GM21717 (cell line): ENCODE data around the gene ZNF365.
"Not testable (repeated sequence)": the region's sequence is repeated elsewhere in the genome, so short reads cannot be mapped to it uniquely, and the experiment has no call there.

ENCODE experiments used
- ATAC-seq: cut with Tn5 transposase; IDR thresholded peaks from one replicate; pipeline ENCODE4 v1.9.1; 2021; ENCODE audit warnings: mild to moderate bottlenecking, moderate library complexity; ENCODE audit not compliant: unreplicated experiment

Gene ZNF365, protein sequence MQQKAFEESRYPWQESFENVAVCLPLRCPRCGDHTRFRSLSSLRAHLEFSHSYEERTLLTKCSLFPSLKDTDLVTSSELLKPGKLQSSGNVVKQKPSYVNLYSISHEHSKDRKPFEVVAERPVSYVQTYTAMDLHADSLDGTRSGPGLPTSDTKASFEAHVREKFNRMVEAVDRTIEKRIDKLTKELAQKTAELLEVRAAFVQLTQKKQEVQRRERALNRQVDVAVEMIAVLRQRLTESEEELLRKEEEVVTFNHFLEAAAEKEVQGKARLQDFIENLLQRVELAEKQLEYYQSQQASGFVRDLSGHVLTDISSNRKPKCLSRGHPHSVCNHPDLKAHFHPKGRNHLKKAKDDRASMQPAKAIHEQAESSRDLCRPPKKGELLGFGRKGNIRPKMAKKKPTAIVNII

DNA sequence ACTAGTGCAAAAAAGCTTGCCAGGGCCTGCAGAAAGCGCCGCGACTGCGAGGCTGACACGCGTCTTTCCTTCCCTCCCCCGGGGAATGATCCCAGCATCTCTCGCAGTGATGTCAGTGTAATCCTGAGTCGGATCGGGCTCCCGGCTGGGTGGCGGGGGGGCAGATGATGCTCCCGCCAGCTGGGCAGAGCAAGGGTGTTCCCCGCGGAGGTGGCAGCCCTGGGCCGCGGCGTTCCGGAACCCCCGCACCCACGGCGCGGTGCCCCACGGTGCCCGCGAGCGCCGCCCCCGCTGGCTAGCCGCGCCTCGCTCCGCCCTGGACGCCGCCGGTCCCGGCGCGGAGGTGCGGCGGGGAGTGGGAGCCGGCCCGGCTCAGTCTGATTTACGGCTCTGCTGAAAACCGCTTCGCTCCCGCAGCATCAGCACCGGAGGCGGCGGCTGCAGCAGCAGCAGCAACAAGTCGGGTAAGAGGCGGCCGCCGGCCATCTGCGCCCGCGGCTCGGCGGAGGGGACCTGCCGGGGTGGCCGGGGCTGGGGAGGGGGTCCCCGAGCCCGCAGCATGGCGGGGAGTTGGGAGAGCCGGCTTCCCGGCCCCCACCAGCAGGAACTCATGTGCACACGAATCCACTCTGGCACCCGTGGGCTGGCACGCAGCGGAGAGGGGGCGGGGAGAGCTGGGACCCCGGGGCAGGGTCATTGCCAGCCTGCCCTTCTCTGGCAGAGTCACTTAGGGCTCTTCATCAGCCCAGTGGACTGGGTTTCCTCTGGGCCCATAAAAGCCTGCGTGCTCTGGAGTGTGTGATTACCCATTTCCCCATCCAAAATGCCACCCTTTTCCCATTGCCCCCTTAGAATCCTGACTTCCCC is at the start of gene ZNF365:
Gene ZNF365, plus strand, starts transcription at position 375 of the 867 bp plus-strand sequence. CDS start 1,825 bp downstream, outside the sequence.
- no peak for ATAC-seq

DNA sequence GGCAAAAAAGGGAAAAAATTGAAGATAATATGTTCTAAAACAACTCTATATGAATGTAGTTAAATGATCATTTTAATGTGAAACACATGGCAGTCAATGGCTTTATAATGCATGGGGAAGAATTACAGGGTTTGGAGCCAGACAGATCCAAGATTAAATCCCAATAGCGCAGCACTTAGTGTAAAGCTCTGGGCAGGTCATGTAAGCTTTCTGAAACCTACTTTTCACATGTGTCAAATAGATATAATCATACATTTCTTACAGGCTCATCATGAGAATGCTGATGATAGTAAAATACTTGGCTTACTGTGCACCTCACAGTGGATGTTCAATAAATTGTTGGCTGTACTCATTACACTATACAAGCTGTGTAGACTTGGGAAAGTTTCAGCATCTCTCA is 48.0 kb upstream of the ZNF365 start:
- ATAC-seq = no peak

DNA sequence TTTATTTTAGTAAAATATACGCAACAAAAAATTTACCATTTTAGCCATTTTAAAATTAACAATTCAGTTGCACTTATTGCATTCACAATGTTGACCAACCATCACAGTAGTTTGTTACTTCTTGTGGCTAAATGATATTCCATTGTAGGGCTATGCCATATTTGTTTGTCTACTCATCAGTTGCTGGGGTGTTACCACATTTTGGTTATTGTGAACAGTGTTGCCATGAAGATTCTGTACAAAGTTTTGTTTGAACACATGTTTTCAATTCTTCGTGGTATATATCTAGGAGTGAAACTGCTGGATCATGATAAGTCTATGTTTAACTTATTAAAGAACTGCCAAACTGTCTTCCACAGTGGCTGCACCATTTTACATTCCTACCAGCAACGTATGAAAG is 46.3 kb upstream of the ZNF365 start:
- no peak for ATAC-seq

DNA sequence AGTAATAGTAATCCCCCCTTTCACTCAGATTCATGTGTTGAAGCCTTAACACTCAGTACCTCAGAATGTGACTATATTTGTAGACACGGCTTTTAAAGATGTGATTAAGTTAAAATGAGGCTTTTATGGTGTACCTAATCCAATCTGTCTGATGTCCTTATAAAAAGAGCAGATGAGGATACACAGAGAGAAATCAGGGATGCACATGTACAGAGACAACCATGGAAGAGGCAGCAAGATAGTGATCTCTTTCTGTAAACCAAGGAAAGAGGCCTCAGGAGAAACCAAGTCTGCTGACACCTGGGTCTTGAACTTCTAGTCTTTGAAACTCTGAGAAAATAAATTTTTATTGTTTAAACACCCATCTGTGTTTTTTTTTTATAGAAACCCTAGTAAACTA is 44.0 kb upstream of the ZNF365 start:
- no peak for ATAC-seq

DNA sequence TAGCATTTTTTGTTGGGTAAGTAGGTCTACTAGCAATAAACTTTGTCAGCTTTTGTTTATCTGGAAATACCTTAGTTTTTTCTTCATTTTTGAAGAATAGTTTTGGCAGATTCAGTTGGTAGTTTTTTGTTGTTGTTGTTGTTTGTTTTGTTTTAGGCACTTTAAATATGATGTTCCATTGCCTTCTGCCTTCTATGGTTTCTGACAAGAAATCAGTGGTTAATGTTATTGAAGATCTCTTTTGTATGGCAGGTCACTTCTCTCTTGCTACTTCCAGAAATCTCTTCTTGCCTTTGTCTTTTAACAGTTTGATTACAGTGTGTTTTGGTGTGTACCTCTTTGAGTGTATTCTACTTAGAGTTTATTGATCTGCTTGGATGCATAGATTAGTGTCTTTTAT is 41.8 kb upstream of the ZNF365 start:
- no peak for ATAC-seq

DNA sequence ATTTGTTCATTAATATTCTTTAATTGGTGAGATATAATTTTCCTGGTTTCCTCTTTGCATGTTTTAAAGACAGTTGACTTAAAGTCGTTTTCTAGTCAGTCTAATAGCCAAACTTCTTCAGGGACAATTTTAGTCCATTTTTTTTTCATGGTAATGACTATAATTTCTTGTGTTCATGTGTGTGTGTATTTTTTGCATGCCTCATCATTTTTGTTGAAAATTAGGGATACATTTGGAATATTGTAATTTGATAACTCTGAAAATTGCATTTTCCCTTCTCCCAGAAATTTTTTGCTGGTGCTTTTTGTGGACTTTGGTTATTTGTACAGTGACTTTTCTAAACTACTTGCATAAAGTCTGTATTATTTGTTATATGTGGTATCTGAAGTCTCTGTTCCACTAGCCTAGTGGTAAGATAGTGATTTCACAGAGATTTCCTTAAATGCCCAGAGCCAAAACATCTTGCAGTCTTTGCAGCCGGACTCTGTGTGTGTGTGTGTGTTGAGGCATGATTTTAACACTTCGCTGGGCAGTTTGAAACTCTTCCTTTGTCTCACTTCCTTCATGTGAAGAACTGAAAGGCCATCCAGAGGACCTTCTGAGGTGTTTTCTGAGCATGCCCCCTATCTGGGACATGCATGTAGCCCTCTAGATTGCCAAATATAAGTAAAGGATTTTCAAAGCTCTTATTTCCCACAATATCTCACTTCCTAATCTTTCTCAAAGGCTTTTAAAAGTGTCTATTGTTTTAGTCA is 40.9 kb upstream of the ZNF365 start:
- ATAC-seq = no peak

DNA sequence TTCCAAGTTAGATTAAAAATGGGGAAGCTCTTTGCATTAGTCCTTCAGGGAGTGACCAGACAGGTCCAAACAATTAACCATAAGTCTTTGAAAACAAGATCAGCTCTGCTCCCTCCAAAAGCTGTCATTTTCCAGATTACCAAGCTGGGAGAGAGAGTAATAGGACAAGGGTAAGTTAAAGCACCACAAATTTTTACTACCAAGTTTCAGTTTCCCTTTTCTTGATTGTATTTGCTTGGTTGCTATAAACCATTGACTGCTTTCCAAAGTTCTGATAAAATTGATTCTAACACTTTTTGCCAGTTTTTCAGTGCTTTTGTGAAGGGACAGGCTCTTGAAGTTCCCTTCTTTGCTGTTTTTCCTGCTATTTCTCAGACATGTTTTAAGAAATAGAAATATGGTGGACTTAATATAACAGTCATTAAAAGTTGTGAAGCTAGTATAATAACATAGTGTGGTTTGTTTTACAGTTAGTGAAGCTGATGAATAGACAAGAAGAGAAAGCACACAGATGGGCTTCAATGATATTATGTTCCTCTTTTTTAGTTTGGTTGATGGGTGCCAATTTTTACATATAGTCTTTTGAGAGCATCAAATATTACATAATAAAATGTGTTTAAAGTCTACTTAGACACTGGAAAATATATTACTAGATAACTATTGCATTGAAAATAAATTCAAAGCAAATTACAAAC is 40.0 kb upstream of the ZNF365 start:
- ATAC-seq = no peak

DNA sequence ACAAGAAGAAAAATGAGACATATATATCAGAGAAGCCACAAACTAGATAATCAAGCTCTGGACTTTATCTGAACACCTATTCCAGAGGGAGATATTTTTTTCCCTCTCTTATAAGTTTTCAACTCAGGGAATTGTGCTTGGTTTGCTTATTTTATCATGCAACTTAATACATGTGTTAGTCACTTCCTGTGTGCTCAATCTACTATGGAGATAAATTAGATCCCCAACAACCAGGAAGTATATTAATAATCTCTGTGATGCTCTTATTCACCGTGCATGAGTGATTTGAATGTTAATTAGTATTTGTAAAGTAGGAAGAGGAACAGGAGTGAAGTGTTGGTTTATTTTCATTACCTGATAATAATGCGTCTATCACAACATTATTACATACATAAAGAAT is 38.8 kb upstream of the ZNF365 start:
- no peak for ATAC-seq

DNA sequence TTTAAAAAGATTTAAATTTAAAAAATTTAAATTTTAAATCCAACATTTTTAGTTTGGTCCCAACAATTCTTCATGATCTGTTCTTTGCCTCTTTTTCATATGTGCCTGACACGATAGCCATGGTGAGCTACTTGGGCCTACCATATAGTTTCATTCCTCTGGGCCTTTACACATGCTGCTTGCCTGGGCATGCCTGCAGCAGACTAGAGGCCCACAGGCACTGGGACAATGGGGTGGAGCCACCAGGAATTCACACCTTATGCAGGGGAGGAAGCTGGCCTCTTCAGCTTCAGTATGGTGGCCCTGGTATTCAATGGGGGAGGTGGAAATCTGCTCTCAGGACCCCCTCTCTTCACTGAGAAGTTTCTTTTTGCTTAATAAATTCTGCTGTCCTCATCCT is 37.8 kb upstream of the ZNF365 start:
- ATAC-seq = no peak

DNA sequence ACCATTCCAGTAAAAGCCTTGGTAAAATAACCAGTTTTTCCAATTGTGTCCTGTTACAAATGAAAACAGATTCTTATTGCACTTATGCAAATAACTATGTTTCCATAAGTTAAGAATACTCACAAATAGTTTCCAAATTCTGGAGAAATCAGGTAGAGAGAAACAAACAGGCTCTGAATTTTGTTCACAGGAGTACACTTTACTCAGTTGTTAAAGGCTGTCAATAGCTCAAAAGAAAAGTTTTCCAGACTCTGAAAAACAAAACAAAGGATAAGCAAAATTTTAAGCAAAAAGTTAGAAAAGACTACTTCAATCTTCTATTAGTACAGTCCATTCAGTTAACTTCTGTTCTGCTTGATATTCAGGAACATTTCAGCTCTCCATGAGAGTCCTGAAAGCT is 32.8 kb upstream of the ZNF365 start:
- ATAC-seq = no peak

DNA sequence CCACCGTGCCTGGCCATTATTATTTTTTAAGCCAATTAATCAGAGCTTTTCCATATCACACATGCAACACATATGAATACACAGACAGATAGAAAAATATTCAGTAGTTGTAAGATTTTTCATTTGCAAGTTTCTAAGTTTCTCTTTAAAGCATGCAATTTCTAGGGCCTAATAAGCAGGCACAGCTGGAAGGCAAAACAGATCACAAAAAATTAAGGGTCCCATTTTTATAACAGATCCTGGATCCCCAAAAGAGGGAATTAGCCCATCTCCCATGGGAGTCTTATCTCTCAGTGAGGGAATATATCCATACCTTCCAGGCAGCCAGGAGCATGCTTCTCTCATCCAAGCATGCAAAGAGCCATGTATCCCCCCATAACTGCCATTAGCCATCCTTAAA is 31.2 kb upstream of the ZNF365 start:
- ATAC-seq = no peak

DNA sequence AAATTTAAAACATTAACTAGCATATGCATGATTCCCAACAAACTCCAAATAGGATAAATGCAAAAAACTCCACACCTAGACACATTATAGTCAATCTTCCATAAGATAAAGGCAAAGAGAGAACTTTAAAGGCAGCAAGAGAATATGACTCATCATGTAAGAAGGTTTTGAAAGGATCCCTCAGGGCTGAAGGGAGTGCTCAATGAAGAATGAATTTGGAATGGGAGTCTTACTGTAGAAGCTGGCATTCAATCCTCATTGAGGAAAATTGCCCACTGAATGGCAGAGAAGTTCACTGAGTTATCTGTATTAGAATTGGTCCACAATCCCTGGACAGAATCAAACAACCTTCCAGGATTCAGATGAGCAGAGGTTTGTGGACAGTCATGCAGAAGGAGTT is 26.1 kb upstream of the ZNF365 start:
- no peak for ATAC-seq

DNA sequence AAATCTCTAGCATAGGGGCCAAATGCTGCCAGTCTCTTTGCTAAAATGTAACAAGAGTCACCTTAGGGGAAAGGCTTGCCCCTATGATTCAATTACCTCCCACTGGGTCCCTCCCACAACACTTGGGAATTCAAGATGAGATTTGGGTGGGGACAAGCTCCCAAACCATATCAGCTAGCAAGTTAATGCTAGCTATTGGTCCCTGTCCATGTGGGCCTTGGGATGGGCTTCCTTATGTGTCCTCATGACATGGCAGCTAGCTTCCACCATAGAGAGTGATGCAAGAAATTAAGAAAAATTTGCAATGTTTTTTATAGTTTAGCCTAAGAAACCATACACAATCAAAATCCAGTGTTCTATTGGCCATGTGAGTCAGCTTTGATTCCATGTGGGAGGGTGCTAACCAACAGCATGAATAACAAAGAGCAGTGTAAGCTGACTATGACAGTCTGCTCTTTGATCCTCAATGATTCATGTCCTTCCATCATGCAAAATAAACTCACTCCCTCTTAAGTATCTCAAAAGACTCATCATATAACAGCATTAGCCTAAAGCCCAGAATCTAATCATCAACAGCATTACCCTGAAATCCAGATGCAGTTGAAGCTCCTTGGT is 21.7 kb upstream of the ZNF365 start:
- ATAC-seq = no peak

DNA sequence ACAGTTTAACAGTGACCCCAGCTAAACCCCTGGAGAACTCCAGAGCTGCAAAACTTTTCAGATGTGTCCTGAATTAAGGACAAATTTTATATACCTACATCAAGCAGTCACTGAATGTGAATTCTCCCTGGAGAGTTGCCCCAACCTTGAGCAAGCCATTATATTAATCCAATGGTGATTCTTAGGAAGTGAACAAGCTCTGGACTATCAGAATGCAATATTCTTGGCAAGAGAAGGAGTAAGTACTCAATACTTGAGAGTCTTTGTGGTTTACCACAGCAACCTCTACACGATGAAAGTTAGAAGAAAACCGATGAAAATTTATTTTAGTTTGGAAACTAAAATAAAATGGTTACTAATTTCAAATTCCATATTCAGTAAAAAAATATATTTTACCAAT is 19.3 kb upstream of the ZNF365 start:
- ATAC-seq = no peak

DNA sequence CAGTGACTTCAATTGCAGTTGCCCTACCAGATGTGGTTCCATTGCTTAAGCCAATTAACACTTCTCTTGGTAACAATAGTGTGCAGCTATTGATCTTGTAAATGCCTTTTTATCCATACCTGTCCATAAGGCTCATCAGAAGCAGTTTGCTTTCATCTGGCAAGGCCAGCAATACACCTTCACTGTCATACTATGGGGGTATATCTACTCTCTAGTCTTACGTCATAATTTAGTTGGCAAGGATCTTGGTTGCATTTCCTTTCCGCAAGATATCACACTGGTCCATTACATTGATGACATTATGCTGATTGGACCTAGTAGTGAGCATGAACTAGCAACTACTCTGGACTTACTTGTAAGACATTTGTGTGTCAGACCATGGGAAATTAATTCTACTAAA is 17.7 kb upstream of the ZNF365 start:
- no peak for ATAC-seq

DNA sequence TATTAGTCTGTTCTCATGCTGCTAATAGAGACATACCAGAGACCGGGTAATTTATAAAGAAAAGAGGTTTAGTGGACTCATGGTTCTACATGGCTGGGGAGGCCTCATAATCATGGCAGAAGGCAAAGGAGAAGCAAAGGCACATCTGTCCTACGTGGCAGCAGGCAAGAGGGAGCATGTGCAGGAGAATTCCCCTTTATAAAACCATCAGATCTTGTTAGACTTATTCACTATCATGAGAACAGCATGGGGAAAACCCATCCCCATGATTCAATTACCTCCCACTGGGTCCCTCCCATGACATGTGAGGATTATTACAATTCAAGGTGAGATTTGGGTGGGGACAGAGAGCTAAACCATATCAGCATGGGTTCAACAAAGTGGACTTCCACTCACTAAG is 16.0 kb upstream of the ZNF365 start:
- ATAC-seq = not testable (repeated sequence)

DNA sequence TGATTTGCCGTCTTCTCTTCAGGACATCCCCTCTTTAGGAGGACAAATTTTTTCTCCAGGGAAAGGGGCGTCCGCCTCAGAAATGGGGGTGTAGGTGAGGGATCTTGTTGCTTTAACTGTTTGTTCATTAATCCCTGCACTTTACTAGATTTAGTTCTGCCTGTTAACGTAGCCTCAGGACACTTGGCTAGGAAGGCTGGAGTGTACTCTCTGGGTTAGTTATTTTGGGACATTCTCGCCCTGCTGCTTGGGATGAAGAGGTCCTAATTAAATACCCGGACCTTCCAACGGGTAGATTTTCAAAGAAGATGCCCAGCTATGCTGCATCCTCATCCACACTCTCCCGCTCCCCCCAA is 552 bp upstream of the ZNF365 start:
- ATAC-seq = no peak

DNA sequence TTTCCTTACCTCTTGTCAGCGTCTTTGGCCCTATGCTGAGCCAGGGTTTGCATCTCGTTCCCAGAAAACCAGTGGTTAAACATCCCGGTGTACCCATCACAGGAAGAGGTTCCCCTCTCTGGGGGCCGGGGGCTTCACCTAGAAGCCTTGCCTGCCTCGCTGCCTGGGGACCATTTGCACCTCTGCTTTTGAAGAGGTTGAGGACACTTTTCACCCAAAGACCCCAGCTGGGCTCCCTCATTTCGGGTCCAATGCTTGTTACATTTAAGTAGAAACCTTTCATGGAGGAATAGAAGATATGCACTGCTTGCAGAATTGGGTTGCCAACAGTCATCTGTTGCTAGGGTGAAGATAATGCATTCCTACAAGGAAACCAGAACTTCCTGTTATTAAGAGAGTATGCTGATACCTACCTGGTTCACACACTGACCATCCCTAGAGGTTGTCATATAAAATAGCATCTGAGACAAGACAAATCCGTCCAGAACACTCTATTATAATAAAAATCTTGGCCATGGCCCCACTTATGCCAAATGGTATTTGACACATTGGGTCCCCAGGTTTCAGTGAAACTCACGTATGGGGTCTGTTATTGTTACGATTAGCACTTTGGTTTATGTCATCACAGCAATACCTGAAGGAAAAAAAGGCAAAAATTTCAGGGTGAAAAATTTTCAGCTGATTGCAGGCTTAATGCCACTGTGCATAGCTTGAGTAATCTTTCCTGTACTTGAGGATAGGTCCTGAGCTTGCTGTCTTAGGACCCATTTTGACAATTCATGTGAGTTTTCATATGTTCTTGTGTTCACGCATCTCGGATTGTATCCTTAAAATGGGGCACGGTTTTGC is 917 bp downstream of the ZNF365 start:
- ATAC-seq = no peak
